NCI-H1092 treated with DMSO at 0.1 percent for 48 hours (cell line): ENCODE results near the gene PAM.
"Not testable (repeated sequence)": the region's sequence is repeated elsewhere in the genome, so short reads cannot be mapped to it uniquely, and the experiment has no call there.

ENCODE experiments used
- DNase-seq: peaks from one replicate; lab custom pipeline; 2025; lab: John Stamatoyannopoulos, UW

Gene PAM

DNA sequence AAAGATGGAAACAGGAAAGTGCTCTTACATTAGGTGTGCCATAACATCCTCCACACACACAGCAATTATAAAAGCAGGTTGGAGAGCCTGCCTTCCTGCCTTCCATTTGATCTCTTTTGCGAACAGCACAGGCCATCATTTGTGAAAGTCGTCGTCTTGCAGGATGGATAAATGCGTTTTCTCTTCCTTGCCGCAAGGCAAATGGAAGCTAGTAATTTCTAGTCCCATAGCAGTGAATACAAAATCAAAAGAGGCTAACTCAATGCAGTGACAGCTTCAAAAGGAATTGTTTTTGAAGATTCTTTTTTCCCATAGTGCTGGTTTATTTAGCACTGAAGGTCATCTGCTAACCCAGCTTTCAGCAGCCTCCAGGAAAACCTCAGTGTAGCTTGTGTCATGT lies 186.0 kb downstream of the PAM start:
- no peak for DNase-seq

DNA sequence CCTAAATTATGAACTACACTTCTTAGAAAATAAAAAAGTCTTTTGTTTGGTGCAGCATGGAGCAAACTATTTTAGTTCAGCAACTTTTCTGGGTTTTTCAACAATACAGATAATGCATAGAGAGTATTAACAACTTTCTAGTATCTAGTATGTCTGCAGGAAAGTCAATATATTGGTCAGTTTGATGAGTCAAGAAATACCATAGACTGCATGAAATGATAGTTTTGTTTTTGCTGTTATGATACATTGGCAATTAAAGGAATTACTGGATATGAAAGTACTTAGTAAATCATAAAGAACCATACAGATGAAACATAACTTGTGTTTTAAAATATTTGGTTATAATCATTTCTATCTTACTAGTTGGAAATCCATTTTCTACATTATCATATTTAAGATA lies 191.3 kb downstream of the PAM start:
- no peak for DNase-seq

DNA sequence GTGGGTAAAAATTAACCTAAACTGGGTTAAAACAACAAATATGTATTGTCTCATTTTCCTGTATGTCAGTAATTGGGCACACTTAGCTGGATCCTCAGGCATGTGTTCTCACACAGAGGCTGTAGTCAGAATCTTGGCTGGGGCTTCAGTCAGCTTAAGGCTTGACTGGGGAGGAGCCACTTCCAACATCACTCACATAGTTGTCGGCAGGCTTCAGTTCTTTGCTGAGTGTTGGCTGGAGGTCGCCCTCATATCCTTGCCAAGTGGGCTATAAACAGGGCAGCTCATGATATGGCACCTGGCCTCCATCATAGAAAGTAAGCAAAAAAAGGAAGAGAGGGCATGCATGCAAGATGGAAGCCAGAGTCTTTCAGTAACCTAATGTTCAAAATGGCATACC lies 191.9 kb downstream of the PAM start:
- no peak for DNase-seq

DNA sequence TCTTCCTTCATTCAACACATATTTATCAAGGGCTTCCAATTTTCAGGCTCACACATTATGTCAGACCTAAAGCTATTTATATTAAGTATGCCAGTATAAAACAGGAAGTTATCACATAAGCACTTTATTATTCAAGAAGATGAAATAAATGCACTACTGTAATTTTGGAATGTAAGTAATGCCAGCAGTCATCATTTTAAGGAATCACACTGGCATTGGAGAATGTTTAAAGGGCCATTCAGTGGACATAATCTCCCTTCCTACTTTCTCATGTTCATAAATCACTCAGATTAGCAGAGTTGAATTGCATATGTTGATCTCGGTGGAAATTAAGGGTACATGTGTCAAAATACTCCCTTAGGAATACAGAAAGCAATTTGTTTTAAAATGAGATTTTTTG lies 200.4 kb downstream of the PAM start:
- DNase-seq, result no peak

DNA sequence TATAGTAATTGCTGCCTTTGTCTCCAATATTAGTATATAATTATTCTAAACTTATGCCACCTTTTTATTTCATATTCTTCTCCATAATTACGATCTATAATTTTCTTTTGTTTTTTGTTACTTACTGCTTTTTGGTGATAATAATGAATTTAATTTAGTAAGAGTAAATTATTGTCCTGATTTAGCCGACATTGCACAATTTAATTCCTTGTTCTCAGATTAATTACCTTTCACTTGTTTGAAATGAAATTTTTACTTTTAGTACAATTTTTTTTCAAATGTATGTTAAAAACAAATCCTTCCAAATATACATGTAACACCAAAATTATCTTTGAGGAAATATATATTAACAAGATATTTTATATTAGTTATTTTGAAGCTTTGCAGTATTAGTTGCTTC lies 201.5 kb downstream of the PAM start:
- no peak for DNase-seq

DNA sequence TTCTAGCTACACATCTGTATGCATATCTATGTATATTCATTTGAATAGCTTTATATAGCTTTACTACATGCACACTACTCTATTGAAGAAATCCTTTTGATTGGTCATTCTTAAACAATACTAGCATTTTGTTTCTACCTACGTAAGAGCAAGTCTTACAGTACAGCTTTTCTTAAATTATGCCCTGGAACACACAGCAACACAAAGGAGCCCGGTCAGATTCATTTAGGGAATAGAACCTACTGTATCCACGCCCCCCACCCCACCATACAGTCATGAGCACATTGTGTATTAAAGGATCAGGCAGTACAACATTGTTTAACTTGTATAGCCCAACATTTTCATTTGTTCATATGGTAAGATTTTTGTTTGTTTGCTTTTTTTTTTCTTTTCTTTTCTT lies 202.0 kb downstream of the PAM start:
- DNase-seq, result no peak

DNA sequence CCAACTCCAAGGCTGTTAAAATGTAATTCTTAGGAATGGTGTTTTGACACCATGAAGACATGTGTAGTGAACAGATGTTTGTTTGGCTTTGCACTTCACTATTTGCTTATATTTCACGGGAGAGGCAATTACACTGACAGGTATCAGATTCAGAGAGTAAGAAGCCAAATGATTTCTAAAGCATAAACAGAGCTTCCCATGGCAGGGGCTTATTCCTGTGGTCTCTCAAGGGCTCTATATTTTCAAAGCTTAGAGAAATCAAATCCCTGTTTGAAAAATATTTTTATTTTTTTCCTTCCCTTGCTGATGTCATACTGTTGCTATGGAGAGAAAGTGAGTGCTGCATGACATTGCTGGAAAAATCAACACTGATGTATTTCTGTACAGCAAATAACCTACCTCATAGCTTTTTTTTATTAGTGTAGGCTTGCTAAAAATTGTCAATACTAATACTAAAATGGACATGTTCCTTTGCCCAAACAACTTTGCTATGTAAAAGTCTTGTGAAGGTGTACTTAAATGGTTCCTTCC lies 203.4 kb downstream of the PAM start:
- DNase-seq, result peak; percentile 2

DNA sequence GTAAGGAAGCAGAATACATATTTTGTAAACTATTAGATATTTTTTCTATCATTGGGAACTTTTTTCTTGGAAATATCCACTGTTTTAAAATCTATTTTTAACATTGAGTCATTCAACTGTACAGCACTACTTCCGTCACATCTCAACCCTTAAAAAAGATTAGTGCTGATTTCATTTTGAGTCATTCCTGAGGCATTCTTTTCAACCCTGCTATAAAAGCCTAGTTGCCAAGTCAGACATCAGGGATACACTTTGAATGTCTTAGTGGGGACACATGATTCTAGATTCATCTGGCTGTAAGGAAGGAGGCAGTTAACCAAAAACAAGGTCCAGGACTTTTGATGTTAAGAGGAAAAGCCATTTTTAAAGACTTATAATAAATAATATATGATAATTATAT lies 203.9 kb downstream of the PAM start:
- no peak for DNase-seq

DNA sequence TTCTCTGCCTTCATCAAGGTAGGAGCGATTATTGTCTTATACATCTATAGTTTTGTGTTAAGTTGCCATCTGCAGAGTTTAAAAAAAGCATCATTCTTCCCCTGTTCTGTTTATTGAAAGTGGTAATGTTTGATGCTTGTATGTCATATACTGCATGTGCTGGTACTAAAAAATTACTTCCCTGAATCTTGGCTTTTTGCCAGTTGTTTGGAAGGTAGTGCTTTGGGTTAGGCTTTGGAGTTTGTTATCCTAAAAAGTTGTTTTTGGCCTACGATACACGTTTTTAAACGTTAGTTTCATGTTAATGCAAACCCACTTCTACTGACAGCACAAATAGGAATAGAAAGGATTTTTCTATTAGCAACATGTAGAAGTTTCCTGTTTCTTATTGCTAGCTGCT lies 206.6 kb downstream of the PAM start:
- no peak for DNase-seq

DNA sequence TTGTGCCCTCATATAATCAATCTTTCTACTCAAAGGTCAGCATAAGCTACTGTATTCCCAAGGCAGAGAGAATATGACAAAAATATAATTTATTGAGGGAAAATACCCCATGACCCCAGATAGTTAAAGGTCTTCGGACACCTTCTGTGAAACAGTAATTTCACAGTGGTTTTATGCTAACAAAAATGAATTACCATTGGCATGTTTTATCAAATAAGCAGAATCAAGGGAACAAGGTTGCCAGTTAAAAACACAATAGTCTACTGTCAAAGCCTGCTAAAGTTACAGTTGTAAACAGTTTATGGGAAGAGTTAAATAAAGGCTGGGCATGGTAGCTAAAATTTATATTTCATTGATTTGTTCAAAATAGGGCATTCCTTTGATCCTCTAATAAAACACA lies 210.5 kb downstream of the PAM start:
- no peak for DNase-seq

DNA sequence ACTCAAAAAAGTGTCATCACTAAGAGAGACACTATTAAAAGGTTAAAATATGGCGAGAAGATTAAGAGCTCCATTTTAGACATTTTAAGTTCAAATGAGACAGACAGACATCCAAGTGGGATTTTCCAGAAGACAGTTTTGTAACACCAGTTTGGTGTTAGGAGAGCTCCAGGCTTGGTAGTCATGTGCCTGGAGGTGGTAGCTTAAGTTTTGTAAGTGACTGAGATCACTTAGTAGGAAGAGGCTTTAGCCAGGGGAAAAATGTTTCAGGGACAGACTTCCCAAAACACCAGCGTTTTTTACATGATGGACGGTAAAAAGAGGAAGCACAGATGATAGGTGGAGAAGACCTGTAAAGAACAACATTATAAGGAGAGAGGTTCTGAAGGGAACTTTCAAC lies 214.5 kb downstream of the PAM start:
- no peak for DNase-seq

DNA sequence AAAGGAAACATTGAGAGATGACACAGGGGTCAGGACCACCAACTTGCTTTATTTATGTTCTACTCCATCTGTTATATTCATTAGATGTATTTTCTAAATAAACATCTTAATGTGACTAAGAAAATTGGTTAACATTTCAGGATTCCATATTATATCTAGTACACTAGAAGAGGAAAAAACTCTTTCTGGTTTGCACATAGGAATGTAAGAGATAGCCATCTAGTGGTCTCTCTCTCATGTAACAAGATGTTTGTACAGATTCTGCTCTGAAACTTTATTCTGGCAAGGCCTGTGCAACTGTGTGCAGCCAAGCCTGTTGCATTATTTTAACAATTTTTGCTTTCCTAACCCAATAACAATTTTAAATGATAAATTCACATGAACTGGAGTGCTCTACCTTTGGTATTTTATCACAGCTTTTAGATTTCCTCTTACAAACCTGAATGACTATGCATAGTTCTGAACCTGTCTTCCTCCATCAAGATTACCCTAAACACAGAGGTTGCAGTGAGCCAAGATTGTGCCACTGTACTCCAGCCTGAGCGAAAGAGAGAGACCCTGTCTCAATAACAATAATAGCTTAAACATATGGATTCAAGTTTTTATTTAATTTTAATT lies 216.7 kb downstream of the PAM start:
- DNase-seq, result no peak

DNA sequence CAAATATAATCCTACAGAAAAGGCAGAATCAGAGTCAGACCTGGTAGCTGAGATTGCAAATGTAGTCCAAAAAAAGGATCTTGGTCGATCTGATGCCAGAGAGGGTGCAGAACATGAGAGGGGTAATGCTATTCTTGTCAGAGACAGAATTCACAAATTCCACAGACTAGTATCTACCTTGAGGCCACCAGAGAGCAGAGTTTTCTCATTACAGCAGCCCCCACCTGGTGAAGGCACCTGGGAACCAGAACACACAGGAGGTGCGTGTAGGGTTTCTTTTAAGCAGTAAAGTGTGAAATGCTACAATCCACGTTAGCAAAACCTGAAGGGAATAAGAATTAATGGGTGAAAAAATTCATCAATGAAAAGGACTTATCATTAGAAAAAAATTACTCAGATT lies 219.1 kb downstream of the PAM start:
- no peak for DNase-seq

DNA sequence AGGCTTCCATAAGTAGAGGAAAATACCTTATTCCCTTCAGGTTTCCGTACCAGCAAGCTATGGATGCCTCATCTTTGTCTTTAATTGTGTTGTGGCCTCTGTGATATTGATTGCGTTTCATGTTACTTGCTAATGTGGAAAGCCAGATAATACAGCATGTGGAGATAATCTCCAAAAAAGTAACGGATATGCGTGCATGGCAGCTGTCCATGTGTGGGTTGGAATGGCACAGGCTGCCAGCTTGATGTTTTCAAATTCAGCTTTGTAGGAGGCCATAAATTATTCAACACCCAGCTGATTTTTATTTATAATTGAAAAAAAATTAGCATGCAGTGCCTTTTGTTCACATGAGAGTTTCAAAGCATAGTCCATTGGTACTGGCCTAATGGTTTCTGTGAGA lies 219.9 kb downstream of the PAM start:
- peak; percentile 81 for DNase-seq

DNA sequence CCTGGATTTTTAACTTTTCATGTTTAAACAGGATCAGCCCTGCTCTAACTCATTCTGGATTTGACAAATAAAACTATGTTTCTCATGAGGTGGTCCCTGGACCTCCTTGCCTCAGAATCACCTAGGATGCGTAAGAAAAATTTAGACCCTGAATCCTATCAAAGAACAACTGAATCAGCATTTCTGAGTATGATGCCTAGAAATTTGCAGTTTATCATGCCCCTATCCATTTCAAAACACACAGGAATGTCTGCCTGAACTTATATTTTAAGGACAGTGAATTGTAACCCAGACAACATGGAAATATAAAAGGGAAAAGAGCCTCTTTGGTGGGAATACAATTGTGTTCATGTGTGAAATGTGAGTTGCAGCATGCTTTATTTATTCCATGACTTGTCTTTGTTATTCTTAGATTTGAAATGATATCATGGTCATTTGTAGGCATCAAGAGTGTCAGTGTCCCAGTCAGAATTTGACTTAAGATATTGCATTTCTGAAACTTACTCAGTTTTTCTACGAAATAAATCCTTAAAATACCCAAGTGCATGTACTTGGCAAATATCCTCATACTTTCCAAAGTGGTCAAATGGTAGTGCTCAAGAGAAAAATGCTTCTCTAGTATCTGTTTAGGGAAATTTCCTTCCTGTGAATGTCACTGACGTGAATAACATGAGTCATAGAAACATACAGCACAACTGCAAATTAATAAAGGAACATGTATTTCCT lies 220.5 kb downstream of the PAM start:
- no peak for DNase-seq

DNA sequence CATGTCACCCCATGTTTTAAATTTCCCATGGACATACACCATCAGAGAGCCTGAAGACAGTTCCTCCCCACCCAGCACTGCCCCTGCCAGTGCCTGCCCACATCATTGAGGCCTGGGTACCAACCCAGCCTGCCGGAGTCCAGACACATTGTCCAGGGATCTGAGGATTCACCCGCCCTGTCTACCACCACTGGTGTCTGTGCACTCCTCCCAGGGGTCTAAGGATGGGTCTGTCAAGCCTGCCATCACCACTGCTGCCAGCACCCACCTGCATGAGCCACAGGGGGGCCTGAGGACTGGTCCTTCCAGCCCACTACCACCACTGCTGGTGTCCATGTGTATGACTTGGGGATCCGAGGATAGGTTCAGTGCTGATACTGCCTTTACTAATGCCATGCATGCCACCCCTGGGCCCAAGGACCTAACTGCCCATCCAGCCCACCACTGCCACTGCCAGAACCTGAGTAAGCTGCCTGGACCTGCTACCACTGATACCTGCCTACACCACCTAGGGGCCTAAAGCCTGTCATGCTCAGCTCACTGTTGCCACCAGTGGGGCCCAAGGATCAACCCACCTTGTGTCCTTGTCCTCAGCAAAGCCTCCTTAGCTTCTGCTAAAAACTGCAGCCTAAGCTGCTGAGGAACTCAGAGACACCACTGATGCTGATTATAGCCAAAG lies 227.0 kb downstream of the PAM start:
- DNase-seq, result no peak

DNA sequence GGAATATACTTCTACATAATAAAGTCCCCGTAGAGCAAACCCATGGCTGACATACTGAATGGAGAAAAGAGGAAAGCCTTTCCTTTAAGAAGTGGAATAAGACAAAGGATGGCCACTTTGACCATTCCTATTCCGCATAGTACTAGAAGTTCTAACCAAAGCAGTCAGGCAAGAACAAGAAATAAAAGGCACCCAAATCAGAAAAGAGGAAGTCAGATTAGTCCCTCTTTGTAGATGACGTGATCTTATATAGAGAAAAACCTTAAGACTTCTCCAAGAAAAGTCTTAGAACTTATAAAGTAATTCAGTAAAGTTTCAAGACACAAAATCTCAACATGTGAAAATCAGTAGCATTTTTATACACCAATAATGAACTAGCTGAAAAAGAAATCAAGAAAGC lies 231.0 kb downstream of the PAM start:
- no peak for DNase-seq

DNA sequence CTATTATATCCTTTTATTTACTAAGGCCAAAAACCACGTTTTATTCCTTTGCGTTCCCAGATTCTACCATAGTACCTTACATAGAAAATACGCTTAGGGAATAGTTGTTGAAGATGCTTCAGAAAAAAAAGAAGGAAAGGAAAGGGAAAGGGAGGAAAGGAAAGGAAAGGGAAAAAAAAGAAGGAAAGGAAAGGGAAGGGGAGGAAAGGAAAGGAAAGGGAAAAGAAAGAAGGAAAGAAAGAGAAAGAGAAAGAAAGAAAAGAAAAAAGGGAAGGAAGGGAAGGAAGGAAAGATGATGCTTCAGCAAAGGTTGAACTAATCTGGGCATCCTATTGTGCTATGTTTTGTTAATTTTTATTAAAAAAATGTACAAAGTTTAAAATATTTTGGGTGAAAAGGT lies 233.4 kb downstream of the PAM start:
- DNase-seq, result no peak

DNA sequence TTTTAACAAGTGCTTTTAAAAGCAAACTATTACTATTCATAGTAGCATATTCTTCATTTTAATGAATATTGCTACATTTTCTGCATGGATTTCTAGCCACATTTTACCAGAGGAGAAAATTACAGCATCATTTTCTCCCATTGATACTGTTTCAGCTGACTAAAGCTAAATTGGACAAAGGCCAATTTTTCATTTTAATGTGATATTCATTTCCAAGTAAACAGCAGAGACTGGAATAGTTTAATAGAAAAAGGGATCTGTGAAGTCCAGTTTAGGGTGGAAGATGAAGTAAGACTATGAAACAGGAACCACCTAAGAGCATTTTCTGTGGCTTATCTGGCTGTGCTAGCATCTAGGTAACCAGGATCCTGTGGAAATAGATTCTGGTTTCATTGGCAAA lies 236.7 kb downstream of the PAM start:
- no peak for DNase-seq

DNA sequence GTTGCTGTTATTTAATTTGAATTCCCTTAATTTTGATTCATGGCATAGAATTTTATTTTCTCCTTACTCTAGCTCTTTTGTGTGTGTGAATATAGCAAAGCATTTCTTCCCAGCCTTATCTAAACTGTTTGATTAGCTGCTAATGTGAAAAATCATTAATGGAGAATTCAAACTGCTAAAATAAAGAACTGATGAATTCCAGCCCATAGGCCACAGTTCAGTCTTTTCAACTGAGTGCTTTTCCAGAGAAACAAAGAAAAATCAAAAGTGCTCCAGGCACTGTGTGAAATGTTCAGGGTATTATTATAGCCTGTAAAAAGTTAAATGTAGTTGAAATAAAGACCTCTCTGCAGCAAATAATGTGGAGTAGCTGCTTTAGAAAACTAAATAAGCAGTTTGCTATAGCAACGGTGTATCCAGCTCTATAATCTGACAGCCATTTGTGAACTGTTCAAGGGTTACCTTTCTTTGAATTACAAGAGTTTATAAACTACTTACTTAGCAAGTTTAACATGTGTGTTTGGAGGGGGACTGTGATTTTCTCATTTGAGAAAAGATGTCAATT lies 241.0 kb downstream of the PAM start:
- no peak for DNase-seq

DNA sequence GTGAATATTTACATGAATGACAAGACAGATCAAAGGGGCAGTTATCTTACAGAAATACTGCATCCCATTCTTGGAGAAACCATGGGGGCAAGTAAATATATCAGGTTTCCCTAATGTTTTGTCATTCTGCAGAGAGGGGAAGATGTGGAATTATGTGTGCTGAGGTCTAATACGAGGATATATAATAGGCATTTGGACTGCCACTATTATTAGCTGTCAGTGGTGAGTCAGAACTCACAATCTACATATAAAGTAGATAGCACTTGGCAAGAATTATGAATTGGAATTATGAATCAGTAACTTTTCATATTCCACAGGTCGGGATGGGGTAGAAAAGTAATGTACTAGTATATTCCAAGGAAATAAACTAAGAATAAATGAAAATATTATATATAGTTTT lies 243.1 kb downstream of the PAM start:
- no peak for DNase-seq

DNA sequence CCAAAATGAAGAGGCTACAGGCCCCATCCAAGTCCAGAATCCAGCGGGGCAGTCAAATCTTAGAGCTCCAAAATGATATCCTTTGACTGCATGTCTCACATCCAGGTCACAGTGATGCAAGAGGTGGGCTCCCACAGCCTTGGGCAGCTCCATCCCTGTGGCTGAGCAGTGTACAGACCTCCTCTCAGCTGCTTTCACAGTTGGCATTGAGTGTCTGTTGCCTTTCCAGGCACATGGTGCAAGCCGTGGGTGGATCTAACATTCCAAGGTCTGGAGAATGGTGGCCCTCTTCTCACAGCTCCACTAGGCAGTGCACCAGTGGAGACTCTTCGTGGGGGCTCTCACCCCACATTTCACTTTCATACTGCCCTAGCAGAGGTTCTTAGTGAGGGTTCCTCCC lies 244.1 kb downstream of the PAM start:
- no peak for DNase-seq

DNA sequence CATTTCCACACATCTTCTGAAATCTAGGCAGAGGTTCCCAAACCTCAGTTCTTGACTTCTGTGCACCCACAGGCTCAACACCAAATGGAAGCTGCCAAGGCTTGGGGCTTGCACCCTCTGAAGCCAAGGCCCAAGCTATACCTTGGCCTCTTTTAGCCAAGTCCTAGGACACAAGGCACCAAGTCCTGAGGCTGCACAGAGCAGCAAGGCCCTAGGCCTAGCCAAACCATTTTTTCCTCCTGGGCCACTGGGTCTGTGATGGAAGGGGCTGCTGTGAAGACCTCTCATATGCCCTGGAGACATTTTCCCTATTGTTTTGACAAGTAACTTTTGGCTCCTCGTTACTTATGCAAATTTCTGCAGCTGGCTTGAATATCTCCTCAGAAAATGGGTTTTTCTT lies 244.5 kb downstream of the PAM start:
- DNase-seq, result not testable (repeated sequence)
